MM.1S (cell line): ENCODE results near the gene FBXO8.

Experiments
- EZH2phosphoT487 ChIP-seq: fragments of 300-600 bp; sonication (generic); IDR thresholded peaks from 2 replicates; pipeline ENCODE4 v1.6.1; 2018; ENCODE audit warnings: antibody characterized with exemption, low read length
- TF ChIP-seq, protein P1 (sequence below): fragments of 300-600 bp; sonication (generic); IDR thresholded peaks from 2 replicates; pipeline ENCODE4 v1.5.1; 2016; ENCODE audit warnings: antibody characterized with exemption, low read length, mixed read lengths

- TF ChIP-seq, protein P1, sequence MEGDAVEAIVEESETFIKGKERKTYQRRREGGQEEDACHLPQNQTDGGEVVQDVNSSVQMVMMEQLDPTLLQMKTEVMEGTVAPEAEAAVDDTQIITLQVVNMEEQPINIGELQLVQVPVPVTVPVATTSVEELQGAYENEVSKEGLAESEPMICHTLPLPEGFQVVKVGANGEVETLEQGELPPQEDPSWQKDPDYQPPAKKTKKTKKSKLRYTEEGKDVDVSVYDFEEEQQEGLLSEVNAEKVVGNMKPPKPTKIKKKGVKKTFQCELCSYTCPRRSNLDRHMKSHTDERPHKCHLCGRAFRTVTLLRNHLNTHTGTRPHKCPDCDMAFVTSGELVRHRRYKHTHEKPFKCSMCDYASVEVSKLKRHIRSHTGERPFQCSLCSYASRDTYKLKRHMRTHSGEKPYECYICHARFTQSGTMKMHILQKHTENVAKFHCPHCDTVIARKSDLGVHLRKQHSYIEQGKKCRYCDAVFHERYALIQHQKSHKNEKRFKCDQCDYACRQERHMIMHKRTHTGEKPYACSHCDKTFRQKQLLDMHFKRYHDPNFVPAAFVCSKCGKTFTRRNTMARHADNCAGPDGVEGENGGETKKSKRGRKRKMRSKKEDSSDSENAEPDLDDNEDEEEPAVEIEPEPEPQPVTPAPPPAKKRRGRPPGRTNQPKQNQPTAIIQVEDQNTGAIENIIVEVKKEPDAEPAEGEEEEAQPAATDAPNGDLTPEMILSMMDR, result no peak
- no peak for TF ChIP-seq EZH2phosphoT487
These were observed 79.2 kb downstream of the FBXO8 start for GRCh38 chr4:174204164-174204831.
